Measurements from ENCODE around the gene FAM83E.

DNA sequence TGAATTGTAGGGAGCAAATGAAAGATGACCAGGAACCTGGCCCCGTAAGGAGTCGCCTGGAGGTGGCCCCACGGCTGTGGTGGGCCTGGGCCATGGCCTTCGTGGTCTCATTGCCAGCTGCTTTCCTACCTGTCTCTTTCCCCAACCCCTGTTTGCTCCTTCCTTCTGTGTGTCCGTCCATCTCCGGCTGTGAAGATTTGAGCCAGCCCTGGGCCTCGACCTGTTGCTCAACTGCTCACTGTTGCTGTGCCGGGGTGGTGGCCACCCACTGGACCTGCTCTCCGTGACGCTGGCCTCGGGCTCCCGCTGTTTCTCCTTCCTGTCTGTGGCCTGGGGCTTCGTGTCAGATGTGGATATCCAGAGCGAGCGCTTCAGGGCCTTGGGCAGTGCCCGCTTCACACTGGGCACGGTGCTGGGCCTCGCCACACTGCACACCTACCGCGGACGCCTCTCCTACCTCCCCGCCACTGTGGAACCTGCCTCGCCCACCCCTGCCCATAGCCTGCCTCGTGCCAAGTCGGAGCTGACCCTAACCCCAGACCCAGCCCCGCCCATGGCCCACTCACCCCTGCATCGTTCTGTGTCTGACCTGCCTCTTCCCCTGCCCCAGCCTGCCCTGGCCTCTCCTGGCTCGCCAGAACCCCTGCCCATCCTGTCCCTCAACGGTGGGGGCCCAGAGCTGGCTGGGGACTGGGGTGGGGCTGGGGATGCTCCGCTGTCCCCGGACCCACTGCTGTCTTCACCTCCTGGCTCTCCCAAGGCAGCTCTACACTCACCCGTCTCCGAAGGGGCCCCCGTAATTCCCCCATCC, 13.8 kb upstream of the FAM83E start:
- no peak for TF ChIP-seq POLR2A (IDR thresholded peaks at IDR 0.05)
- TF ChIP-seq, protein P1, sequence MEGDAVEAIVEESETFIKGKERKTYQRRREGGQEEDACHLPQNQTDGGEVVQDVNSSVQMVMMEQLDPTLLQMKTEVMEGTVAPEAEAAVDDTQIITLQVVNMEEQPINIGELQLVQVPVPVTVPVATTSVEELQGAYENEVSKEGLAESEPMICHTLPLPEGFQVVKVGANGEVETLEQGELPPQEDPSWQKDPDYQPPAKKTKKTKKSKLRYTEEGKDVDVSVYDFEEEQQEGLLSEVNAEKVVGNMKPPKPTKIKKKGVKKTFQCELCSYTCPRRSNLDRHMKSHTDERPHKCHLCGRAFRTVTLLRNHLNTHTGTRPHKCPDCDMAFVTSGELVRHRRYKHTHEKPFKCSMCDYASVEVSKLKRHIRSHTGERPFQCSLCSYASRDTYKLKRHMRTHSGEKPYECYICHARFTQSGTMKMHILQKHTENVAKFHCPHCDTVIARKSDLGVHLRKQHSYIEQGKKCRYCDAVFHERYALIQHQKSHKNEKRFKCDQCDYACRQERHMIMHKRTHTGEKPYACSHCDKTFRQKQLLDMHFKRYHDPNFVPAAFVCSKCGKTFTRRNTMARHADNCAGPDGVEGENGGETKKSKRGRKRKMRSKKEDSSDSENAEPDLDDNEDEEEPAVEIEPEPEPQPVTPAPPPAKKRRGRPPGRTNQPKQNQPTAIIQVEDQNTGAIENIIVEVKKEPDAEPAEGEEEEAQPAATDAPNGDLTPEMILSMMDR (IDR thresholded peaks at IDR 0.05 in 4 of 5, conservative IDR thresholded peaks at IDR 0.05 in 1 of 5): no peak
